Activated naive CD4-positive, alpha-beta T cell treated with Interleukin-2 at 50 U/mL for 16 hours (primary cell): ENCODE data around the gene OR1F1.
"Not testable (repeated sequence)": the region's sequence is repeated elsewhere in the genome, so short reads cannot be mapped to it uniquely, and the experiment has no call there.

Experiments used
- DNase-seq: peaks from one replicate; pipeline ENCODE4 v3.0.0-alpha.2; 2020

OR1F1 gene

DNA sequence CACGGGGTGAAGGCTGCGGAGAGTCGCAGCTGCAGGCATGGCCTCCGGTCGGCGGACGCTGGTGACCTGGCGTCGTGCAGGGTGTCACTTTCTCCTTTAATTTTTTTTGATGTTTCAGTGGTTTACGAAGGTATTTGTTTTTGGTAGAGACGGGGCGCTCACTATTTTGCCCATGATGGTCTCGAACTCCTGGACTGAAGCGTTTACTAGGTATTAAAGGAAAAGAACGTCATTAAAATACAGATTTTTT is 36.1 kb upstream of the OR1F1 start:
- peak; percentile 16 for DNase-seq

DNA sequence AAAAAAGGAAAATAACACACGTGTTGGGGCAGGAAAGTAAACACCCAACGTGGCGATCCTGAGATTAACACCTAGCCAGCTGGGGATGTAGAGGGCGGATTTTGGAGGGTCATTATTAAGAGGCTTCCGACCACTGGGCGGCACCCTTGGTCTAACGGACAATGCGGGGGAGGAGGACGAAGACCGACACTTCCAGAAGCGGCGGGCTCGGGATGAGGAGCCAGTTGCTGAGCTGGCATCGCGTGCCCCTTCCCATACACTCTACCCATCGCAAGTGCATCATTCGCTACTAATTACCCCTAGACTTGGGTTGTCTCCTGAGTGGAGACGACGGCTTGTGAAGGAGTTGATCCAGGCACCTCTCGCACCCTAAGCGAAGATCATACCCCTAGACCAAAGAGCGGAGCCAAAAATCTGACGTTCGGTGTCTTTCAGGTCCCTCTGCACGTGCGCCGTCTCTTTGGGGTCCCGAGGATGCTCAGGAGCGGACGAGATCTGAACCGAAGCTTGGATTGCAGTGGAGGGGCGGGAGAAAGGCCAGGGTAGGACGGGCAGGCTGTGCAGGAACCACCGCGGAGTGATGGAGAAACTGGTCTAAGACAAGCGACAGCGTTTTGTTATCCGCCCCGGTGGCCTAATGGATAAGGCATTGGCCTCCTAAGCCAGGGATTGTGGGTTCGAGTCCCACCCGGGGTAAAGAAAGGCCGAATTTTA is 35.6 kb upstream of the OR1F1 start:
- peak; percentile 86 for DNase-seq

DNA sequence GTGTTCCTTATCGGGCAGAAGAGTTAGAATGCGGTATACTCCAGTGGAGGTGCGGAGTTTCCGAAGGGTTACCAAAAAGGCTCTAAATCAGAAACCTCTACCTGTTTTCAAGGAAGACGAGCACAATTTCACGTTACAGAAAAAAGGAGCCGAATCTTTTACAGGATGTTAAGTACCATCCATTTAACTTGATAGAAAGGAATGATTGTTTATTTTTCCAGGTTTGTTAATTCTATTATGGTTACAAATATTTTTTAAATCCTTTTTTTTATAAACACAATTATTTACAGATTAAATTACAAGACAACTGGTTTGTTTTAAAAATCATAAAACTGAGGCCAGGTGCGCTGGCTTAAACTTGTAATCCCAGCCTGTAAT is 35.0 kb upstream of the OR1F1 start:
- no peak for DNase-seq

DNA sequence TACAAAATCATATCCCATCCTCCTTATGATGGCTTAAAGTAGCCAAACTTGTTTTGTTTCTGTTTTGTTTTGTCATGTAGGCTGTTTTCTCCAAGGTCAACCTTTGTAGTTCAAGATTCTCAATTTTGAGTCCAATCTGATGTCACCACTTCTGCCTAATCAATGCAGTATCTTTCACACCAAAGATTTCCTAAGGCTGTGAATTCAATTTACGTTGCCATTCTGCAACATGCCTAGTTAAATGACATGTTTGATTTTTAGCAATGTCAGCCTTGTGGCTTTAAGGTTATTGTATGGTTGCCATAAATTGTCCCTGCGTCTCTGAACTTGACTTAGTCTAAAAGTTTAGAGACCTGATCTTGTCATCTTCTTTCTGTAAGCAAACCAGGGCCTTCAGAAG is 32.8 kb upstream of the OR1F1 start:
- DNase-seq = no peak

DNA sequence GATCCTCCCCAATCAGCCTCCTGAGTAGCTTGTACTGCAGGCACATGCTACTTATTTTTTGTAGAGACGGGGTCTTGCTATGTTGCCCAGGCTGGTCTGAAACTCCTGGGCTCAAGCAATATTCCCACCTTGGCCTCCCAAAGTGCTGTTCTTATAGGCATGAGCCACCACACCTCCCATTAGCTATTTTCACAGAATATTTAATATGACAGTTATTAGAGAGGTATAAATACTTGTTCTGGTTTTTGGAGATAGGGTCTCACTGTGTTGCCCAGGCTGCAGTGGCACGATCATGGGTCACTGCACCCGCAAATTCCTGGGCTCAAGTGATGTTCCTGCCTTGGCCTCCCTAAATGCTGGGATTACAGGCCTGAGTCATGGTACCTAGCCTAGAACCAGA is 32.0 kb upstream of the OR1F1 start:
- DNase-seq = no peak

DNA sequence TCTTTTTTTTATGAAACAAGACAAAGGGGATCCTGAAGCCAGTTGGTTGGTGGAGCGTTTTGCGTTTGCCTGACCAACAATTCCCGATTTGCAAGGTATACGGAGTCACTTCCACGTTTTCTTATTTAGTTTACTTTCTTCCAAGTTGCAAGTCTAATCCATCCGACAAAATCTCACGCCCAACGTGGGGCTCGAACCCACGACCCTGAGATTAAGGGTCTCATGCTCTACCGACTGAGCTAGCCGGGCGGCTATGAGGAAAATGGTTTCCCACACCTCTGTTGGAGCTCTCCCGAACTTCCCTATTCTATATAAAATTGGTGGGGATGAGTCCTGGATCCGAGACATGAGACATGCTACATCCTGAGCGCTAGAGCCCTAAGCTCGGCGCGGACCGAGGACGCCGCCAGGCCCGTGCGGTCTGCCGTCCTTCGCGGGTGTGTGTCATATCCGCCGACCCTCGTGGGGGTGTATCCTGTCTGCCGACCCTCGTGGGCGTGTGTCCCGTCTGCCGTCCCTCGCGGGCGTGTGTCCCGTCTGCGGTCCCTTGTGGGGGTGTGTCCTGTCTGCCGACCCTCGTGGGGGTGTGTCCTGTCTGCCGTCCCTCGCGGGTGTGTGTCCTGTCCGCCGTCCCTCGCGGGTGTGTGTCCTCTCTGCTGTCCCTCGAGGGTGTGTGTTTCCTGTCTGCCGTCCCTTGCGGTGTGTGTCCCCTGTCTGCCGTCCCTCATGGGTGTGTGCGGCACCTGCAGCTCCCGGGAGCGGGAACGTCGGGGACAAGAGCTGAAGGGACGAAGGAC is 30.6 kb upstream of the OR1F1 start:
- DNase-seq = peak; percentile 40

DNA sequence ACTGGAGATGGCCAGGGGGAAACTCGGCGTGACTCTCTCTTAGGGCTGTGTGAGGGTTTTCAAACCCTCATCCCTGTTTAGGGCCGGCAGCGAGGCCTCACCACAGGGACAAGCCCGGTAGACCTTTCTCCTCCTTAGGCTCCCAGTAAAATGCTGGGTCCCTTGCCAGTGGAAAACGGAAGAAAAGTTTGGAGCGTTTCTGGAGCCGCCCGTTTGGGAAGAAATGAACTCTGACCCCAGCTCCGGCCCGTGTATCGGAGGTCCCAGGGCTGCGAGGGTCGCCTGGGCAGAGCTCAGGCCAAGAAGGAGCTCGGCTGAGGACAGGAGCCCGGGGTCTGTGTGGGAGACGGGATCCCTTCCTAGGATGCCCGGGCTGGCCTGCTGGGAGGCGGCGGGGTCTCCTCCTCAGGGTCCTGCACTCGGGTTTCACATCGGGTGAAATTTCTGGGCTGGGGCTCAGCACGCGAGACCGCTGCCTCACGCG is 29.9 kb upstream of the OR1F1 start:
- DNase-seq = no peak

DNA sequence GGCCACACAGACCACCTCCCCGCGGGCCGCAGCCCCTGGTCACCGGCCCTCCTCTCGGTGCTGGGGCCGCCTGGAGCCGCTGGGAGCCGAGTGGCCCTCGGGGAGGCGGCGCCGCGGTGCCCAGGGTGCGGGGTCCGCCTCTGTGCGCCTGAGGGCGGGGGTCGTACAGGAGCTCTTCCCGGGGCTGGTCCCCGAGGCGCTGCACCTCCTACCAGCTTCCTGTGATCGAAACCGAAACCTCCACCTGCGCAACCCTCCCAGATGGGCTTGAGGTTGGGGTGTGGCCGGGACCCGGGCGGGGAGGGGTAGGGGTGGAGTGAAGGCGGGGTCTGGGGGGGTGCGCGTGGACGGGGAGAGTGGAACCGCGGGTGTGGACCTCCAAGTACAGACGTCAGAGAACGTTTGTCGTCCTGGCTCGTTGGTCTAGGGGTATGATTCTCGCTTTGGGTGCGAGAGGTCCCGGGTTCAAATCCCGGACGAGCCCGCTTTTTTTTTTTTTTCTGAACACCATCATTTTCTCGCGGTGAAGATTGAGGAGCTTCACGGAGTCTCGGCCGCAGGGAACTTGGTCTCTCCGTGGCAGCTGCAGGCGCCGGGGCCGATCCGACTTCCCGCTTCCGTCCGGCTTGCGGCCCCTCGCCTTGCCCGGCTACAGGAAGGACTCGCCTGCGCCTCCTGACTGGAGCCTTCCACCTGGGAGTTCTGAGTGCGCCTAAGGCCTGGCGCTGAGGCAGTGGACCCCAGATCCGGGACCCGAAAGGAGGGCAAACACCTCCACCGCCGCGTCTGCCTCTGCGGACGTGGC is 29.3 kb upstream of the OR1F1 start:
- peak; percentile 83 for DNase-seq

DNA sequence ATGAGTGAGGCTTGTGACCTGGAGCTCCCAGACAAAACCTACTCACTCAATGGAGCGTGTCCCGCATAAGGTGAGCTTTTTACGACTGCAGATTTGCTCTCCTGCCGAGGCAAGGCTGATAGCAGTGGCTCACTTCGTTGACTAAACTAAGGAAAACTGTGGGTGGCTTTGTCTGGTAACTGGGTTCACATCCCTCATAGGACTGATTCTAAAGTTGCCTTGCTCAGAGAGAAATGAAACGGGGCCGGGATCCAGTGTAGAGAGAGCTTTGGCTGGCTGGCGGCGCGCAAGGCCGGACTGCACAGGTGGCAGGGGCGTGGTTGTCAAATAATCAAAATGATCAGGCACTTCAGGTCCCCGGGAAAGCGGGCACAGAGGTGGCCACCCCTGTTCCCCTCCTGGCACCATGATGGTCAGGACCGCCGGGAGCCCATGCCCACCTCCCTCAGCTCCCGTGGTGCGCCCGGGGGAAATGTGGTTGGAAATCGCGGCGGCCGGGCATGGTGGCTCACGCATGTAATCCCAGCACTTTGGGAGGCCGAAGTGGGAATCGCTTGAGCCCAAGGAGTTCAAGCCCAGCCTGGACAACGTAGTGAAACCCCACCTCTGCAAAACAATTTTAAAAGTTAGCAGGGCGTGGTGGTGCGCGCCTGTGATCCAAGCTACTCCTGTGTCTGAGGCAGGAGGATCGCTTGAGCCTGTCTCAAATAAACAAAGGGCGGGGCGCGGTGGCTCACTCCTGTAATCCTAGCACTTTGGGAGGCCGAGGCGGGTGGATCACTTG is 26.6 kb upstream of the OR1F1 start:
- DNase-seq = no peak

DNA sequence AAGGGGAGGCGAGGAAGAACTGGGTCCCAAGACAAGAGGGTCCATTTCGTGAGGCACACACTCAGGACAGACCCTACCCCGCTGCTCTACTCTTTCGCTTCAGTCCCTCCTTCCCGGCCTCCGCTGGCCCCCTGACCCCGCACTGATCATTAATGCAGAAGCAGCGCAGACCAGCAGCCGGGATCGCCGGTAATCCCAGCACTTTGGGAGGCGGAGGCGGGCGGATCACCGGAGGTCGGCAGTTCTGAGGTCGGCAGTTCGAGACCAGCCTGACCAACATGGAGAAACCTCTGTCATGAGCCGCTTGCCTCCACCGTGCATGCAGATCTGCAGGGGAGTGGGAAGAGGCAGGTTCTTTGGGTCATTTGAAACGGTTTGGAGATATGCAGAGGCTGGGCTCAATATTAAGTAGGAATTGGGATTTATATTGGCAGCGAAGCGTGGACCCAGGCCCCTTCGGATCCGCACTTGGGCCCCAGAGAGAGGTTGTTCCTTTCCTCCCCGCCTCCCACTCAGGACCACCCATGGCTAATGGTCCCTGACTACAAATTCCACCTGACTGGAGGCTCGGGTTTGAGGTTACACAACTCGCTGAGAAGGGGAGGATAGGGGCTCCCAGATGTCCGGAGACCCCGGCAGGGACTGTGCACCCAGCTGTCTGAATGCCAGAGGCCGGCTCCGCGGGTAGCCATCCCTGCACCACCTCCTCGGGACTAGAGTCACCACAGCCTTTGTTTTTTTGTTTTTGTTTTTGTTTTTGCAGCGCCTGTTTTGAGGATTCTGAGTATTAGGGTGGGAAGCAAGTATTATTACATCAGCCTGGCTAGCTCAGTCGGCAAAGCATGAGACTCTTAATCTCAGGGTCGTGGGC is 23.6 kb upstream of the OR1F1 start:
- no peak for DNase-seq

DNA sequence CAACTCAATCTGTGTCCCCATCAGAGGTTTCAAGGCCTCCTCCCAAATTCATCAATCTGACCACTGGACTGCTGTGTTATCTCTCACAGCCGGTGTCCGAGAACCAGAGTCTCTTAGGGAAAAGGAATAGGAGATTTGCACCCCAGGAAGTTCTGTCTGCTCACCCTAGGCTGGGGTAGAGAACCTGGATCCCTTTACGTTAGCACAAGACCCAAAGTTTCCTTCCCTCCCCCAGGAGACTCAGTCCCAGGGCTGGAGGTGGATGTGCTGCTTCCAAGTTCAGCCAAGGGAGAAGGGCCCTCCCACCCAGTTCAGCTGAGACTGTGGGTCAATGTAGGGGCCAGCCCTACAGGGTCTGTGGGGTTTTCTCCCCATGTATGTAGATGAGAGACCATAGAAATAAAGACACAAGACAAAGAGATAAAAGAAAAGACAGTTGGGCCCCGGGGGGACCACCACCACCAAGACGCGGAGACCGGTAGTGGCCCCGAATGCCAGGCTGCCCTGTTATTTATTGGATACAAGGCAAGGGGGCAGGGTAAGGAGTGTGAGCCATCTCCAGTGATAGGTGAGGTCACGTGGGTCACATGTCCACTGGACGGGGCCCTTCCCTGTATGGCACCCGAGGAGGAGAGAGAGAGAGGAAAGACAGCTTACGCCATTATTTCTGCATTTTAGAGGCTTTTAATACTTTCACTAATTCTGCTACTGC is 22.7 kb upstream of the OR1F1 start:
- DNase-seq = no peak

DNA sequence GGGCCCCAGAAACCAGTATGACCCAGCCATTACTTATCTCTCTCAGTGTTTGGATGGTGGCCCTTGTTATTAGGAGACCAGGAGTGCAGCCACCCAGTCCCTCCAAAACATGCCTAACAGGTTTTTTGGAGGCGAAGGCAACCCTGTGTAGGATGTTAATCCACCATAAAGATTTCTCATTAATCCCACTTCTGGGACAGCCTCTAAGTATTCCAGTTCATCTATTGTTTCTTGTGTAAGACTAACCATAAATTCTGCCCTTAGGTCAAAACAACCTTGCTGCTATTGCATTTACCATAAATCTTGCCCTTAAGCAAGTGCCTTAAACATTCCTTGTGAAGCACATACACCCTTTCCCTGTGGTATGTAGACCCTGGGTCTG is 21.5 kb upstream of the OR1F1 start:
- no peak for DNase-seq

DNA sequence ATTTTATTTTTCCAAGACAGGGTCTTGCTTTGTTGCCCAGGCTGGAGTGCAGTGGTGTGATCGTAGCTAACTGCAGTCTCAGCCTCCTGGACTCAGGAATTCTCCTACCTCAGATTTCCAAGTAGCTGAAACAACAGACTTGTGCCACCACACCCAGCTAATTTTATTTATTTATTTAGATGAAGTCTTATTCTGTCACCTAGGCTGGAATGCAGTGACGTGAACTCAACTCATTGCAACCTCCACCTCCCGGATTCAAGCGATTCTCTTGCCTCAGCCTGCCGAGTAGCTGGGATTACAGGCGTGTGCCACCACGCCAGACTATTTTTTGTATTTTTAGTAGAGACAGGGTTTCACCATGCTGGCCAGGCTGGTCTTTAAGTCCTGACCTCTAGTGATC is 19.3 kb upstream of the OR1F1 start:
- DNase-seq = not testable (repeated sequence)

DNA sequence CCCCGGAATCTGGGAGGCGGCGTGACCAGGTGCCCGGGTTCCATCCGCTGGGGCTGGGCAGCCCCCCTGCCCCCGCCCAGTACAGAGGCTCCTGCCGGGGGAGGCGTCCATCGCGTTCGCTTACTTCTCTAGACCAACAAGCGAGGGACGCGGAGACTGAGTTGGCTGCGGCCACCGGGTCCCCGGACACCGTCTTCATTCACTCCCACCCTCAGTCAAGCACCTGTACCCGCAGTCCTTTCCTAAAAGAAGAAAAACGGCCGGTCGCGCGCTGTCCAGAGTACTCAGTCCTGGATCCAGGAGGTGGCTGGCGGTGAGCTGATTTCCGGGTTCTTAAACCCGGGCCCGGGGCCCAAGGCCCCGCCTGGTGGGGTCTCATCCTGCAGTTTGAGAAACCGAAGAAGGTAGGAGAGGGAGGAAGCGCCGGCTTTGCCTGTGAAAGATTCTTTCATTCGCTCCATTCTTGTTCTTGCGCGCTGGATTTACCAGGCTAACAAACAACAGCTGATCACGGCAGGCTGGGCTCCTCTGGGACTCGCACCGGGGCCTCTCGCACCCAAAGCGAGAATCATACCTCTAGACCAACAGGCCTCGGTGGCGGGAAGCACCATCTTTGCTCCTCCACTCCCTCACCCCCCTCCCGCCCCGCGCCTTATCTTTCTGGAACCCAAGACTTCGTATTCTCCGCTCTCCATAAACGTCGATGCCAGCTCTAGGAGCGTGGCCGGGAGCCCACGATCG is 17.4 kb upstream of the OR1F1 start:
- peak; percentile 18 for DNase-seq

DNA sequence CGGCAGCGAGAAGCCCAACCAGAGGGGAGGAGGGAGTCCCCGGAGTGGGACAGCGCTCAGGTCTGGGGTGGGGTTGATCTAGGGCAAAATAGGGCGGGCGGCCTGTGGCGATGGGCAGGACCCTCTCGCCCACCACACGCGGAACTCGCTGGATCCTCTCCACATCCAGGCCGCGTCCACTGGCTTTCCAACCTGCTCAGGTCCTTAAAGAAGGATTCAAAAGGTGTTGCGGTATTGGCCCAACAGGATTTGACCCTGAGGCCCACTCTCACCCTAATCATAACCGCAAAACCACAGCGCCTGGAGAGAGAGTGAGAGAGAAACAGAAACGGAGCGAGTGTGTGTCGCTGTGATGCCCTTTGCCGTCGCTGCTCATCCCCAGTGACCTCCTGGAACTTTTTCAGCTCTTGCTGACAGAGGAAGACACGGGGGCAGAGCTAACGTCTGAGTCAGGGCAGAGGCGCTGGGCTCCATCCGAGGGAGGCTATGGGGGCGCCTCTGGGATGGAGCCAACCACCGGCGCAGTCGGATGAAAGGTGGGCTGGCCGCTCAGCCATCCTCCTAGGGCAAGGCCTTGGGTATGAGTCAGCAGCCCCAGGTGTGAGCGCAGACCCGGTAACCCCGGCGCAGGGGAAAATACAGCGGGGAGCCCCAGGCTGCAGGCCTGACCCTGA is 16.7 kb upstream of the OR1F1 start:
- peak; percentile 56 for DNase-seq

DNA sequence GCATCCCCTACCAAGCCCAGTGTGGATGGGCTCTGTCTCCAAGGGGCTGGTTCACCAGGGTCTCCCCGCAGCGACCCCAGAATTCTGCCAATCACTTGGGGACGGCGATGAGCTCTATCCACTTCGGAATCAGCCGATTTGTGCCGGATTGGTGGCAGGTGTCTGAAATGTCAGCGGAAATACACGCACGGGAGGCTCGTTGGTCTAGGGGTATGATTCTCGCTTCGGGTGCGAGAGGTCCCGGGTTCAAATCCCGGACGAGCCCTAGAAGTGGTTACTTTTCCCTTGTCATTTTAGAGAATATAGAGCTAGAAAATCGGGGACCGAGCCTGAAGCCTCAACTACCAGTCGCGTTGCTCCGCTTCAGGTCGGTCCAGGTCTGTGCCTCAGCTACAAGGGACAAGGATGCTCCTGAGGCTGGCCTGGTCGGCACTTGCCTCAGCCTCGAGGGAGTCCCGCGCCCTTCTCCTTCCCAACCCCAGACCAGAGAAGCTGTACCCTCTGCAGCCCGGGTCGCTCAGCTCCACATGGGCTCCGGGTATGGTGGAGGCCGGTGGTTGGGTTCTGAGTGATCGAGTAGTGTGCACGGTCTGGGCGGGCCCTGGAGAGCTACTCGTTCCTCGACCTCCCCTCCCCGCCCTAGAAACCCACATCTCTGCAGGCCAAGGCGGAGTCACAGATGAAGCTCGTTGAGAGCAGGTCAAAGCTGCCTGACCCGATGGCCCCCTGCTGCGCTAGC is 16.0 kb upstream of the OR1F1 start:
- peak; percentile 50 for DNase-seq

DNA sequence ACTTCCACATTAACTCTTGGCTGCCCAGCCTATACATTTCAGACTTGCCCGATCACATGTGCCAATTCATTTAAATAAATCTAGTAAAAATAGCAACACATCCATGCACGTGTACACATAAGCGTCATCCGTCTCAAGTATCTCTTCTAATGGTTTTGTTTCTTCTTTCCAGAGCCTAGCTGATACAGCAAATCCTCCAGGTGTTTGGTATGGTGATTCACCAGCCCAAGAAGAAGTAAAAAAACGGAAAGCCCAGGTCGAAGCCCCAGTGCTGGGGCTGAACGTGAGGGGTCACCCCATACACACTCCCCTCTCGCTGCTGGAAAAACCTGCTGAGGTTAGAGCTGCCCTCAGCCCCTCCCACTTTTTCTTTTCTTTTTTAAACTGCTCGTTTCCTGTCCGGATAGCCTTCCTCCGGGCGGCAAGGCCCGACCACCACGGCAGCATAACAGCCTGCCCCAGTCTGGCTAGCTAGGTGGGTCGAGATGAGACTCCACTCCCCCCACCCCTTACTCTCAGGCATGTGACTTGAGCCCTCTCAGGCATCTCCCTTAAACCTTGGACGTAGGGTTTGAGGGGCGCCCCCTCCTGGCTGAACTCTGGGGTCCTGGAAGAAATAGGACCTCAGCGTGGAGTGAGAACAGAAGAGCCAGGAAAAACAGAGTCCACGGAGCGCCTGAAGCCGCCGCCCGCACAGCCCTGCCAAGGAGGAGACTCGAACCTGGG is 13.9 kb upstream of the OR1F1 start:
- DNase-seq = no peak

DNA sequence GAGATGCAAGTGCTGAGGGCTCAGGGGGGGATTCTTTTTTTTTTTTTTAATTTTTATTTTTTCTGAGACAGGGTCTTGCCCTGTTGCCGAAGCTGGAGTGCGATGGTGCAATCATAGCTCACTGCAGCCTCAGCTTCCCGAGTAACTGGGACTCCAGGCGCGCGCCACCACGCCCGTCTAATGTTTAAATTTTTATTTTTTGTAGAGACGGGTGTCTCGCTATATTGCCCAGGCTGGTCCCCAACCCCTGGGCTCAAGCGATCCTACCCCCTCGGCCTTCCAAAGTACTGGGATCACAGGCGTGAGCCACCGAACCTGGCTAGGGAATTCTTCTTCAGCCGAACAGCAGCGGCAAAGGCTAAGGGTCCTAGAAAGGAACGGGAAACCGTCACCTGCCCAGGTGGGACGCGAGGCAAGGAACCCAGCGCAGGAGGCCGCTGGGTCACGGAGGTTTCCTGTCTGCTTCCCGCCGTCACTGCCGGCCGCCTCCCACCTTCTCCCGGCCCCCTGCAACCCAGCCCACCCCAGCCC is 13.3 kb upstream of the OR1F1 start:
- no peak for DNase-seq
